SK-N-SH treated with all-trans-retinoic acid at 6 μM for 48 hours (cell line): ENCODE results near the gene TEX35.

Source experiments
- ATAC-seq: fragments of 200-7000 bp; cut with Tn5 transposase; 3 replicates; pipeline ENCODE4 v1.9.1; 2020; ENCODE audit warnings: mild to moderate bottlenecking, moderate library complexity
- ARNTL ChIP-seq: fragments of 450-650 bp; formaldehyde crosslinking; IDR thresholded peaks from 2 replicates; pipeline ENCODE4 v1.5.0; 2020; ENCODE audit warnings: low read depth, mild to moderate bottlenecking, moderate library complexity, borderline replicate concordance
- BACH2 ChIP-seq: fragments of 250-450 bp; sonication (Bioruptor Pico); IDR thresholded peaks from 2 replicates; pipeline ENCODE4 v1.9.0; 2021; ENCODE audit warnings: mild to moderate bottlenecking, borderline replicate concordance
- CREB5 ChIP-seq: fragments of 250-450 bp; sonication (Bioruptor Pico); IDR thresholded peaks from 2 replicates; pipeline ENCODE4 v1.5.1; 2020; ENCODE audit warnings: low read depth, mild to moderate bottlenecking, moderate library complexity
- CSRNP3 ChIP-seq: fragments of 250-450 bp; sonication (Bioruptor Pico); IDR thresholded peaks from 2 replicates; pipeline ENCODE4 v1.5.1; 2021; ENCODE audit warnings: mild to moderate bottlenecking, moderate library complexity
- ESRRG ChIP-seq: fragments of 250-450 bp; sonication (Bioruptor Pico); IDR thresholded peaks from 2 replicates; pipeline ENCODE4 v1.6.1; 2021; ENCODE audit warnings: mild to moderate bottlenecking
- ISL1 ChIP-seq: fragments of 250-450 bp; sonication (Bioruptor Pico); IDR thresholded peaks from 2 replicates; pipeline ENCODE4 v2.1.2; 2022; ENCODE audit warnings: mild to moderate bottlenecking, moderate library complexity
- OSR1 ChIP-seq: fragments of 250-450 bp; sonication (Bioruptor Pico); IDR thresholded peaks from 2 replicates; pipeline ENCODE4 v1.8.0; 2022; ENCODE audit warnings: moderate library complexity, mild to moderate bottlenecking, inconsistent platforms
- PATZ1 ChIP-seq: fragments of 250-450 bp; sonication (Bioruptor Pico); IDR thresholded peaks from 2 replicates; pipeline ENCODE4 v1.8.0; 2020; ENCODE audit warnings: mild to moderate bottlenecking, moderate library complexity, borderline replicate concordance
- POU6F1 ChIP-seq: fragments of 250-450 bp; sonication (Bioruptor Pico); IDR thresholded peaks from 2 replicates; pipeline ENCODE4 v1.8.0; 2021; ENCODE audit warnings: low read depth, mild to moderate bottlenecking, moderate library complexity, borderline replicate concordance
- PPARA ChIP-seq: fragments of 250-450 bp; sonication (Bioruptor Pico); IDR thresholded peaks from 2 replicates; pipeline ENCODE4 v1.5.0; 2020; ENCODE audit warnings: mild to moderate bottlenecking, borderline replicate concordance
- RARB ChIP-seq: fragments of 250-450 bp; sonication (Bioruptor Pico); IDR thresholded peaks from 2 replicates; pipeline ENCODE4 v1.8.0; 2021; ENCODE audit warnings: mild to moderate bottlenecking, moderate library complexity
- TCF4 ChIP-seq: fragments of 250-450 bp; sonication (Bioruptor Pico); IDR thresholded peaks from 2 replicates; pipeline ENCODE4 v1.8.0; 2021; ENCODE audit warnings: mild to moderate bottlenecking, moderate library complexity, borderline replicate concordance
- TSHZ2 ChIP-seq: fragments of 250-450 bp; sonication (Bioruptor Pico); IDR thresholded peaks from 2 replicates; pipeline ENCODE4 v1.5.0; 2020; ENCODE audit warnings: mild to moderate bottlenecking, moderate library complexity
- ZC3H10 ChIP-seq: fragments of 250-450 bp; sonication (Bioruptor Pico); IDR thresholded peaks from 2 replicates; pipeline ENCODE4 v1.5.1; 2021; ENCODE audit warnings: mild to moderate bottlenecking, moderate library complexity
- ZFP3 ChIP-seq: fragments of 250-450 bp; sonication (Bioruptor Pico); IDR thresholded peaks from 2 replicates; pipeline ENCODE4 v1.5.0; 2020; ENCODE audit warnings: mild to moderate bottlenecking, moderate library complexity
- ZFP30 ChIP-seq: fragments of 450-650 bp; formaldehyde crosslinking; IDR thresholded peaks from 2 replicates; pipeline ENCODE4 v1.5.0; 2022; ENCODE audit warnings: mild to moderate bottlenecking, moderate library complexity
- ZNF565 ChIP-seq: fragments of 450-650 bp; formaldehyde crosslinking; conservative IDR thresholded peaks from 2 replicates; pipeline ENCODE4 v1.5.0; 2020; ENCODE audit warnings: low read depth, mild to moderate bottlenecking, moderate library complexity
- ZNF70 ChIP-seq: fragments of 450-650 bp; formaldehyde crosslinking; IDR thresholded peaks from 2 replicates; pipeline ENCODE4 v1.5.0; 2020; ENCODE audit warnings: mild to moderate bottlenecking, moderate library complexity
- ZNF8 ChIP-seq: fragments of 450-650 bp; formaldehyde crosslinking; IDR thresholded peaks from 2 replicates; pipeline ENCODE4 v1.5.0; 2020; ENCODE audit warnings: mild to moderate bottlenecking, moderate library complexity

The TEX35 gene

GRCh38 chr1:178495158-178495557 lies 17.8 kb upstream of the TEX35 start:
- TF ChIP-seq BACH2 (CRISPR knock-in tag), result no peak
- no peak for TF ChIP-seq ZNF8 (CRISPR knock-in tag)
- TF ChIP-seq ARNTL, result no peak
- no peak for TF ChIP-seq CSRNP3 (CRISPR knock-in tag)
- no peak for TF ChIP-seq TSHZ2 (CRISPR knock-in tag)
- no peak for TF ChIP-seq TCF4 (CRISPR knock-in tag)
- ATAC-seq, result no peak

- no peak for ATAC-seq
- TF ChIP-seq TCF4 (CRISPR knock-in tag) (no peak), ZC3H10 (no peak), OSR1 (CRISPR knock-in tag) (no peak), CSRNP3 (CRISPR knock-in tag) (no peak), RARB (no peak), ZFP30 (CRISPR knock-in tag) (no peak), BACH2 (CRISPR knock-in tag) (no peak), PPARA (CRISPR knock-in tag) (no peak), ZNF565 (CRISPR knock-in tag) (no peak)
These were observed 17.0 kb upstream of the TEX35 start for GRCh38 chr1:178495741-178496409.

- TF ChIP-seq ARNTL (no peak), POU6F1 (CRISPR knock-in tag) (no peak), RARB (no peak), ESRRG (CRISPR knock-in tag) (no peak), ISL1 (no peak), PATZ1 (CRISPR knock-in tag) (no peak), ZFP30 (CRISPR knock-in tag) (no peak), ZNF70 (CRISPR knock-in tag) (no peak), CSRNP3 (CRISPR knock-in tag) (no peak), ZFP3 (CRISPR knock-in tag) (no peak), PPARA (CRISPR knock-in tag) (no peak), ZC3H10 (no peak), ZNF565 (CRISPR knock-in tag) (no peak), TSHZ2 (CRISPR knock-in tag) (no peak), CREB5 (CRISPR knock-in tag) (no peak)
- no peak for ATAC-seq
These were observed 16.3 kb upstream of the TEX35 start, which contains the start of gene CLEC20A for GRCh38 chr1:178496410-178497135. CLEC20A (minus strand) TSS chr1:178496964; CDS start chr1:178496939, 25 bp downstream.
